GM23338 (cell line): ENCODE data around the gene RAP1GAP. TPM values are rescaled to one million over a fixed set of nuclear protein-coding genes. Genes with fewer than 3 reads are reported as not detected.

Experiments
- ATAC-seq: fragments of 200-7000 bp; cut with Tn5 transposase; 3 replicates; pipeline ENCODE4 v1.9.1; 2020
- DNase-seq: peaks from one replicate; pipeline ENCODE4 v3.0.0-alpha.2; 2015; ENCODE audit warnings: low spot score
- H2AFZ ChIP-seq: fragments of 200-600 bp; sonication (generic); 2 replicates; pipeline ENCODE4 v1.8.0; 2016; ENCODE audit warnings: antibody characterized with exemption, mild to moderate bottlenecking, moderate library complexity
- H3F3A ChIP-seq: fragments of 200-600 bp; sonication (generic); replicated peaks from 2 replicates; pipeline ENCODE4 v1.8.0; 2017; ENCODE audit warnings: antibody characterized with exemption, mixed run types, low read depth
- H3K27ac ChIP-seq: fragments of 200-600 bp; sonication (generic); 2 replicates; pipeline ENCODE4 v1.6.1; 2016; ENCODE audit warnings: low read depth
- H3K27me3 ChIP-seq: fragments of 200-600 bp; sonication (generic); 2 replicates; pipeline ENCODE4 v1.8.0; 2016; ENCODE audit warnings: mild to moderate bottlenecking, mixed run types, moderate library complexity; ENCODE audit not compliant: insufficient read depth
- H3K36me3 ChIP-seq: fragments of 200-600 bp; sonication (generic); 2 replicates; pipeline ENCODE4 v1.8.0; 2016; ENCODE audit warnings: mild to moderate bottlenecking; ENCODE audit not compliant: insufficient read depth
- H3K4me1 ChIP-seq: fragments of 200-600 bp; sonication (generic); 2 replicates; pipeline ENCODE4 v1.8.0; 2016; ENCODE audit warnings: mild to moderate bottlenecking, moderate library complexity; ENCODE audit not compliant: insufficient read depth
- H3K4me2 ChIP-seq: fragments of 200-600 bp; sonication (generic); 2 replicates; pipeline ENCODE4 v1.7.1; 2017; ENCODE audit warnings: mixed run types
- H3K4me3 ChIP-seq: fragments of 200-600 bp; sonication (generic); 2 replicates; pipeline ENCODE4 v1.6.1; 2016; ENCODE audit warnings: mixed run types
- H3K79me2 ChIP-seq: fragments of 200-600 bp; sonication (generic); replicated peaks from 2 replicates; pipeline ENCODE4 v1.8.0; 2017; ENCODE audit warnings: mild to moderate bottlenecking; ENCODE audit not compliant: insufficient read depth
- H3K9me2 ChIP-seq: fragments of 200-600 bp; sonication (generic); 2 replicates; pipeline ENCODE4 v1.8.0; 2017; ENCODE audit not compliant: insufficient read depth
- H4K20me1 ChIP-seq: fragments of 200-600 bp; sonication (generic); replicated peaks from 2 replicates; pipeline ENCODE4 v1.8.0; 2017; ENCODE audit warnings: mild to moderate bottlenecking; ENCODE audit not compliant: insufficient read depth
- H3K27ac Mint-ChIP-seq: 2 replicates; pipeline ENCODE4 v1.8.0; 2020; ENCODE audit warnings: inconsistent platforms, mild to moderate bottlenecking, moderate library complexity, mixed read lengths
- H3K27me3 Mint-ChIP-seq: 3 replicates; pipeline ENCODE4 v1.8.0; 2022; ENCODE audit warnings: low read depth, mild to moderate bottlenecking, moderate library complexity, mixed read lengths, inconsistent platforms; ENCODE audit not compliant: insufficient read depth, poor library complexity
- H3K36me3 Mint-ChIP-seq: 3 replicates; pipeline ENCODE4 v1.8.0; 2021; ENCODE audit warnings: low read depth, mild to moderate bottlenecking, inconsistent platforms, moderate library complexity, mixed read lengths
- H3K4me1 Mint-ChIP-seq: 3 replicates; pipeline ENCODE4 v1.8.0; 2020; ENCODE audit warnings: mild to moderate bottlenecking, inconsistent platforms, mixed read lengths
- H3K4me3 Mint-ChIP-seq: 3 replicates; pipeline ENCODE4 v1.8.0; 2021; ENCODE audit warnings: moderate library complexity, mild to moderate bottlenecking, inconsistent platforms, mixed read lengths
- H3K9me3 Mint-ChIP-seq: 3 replicates; pipeline ENCODE4 v1.8.0; 2020; ENCODE audit warnings: moderate library complexity, mild to moderate bottlenecking, inconsistent platforms, mixed read lengths
- CREB1 ChIP-seq: fragments of 250-450 bp; sonication (Bioruptor Pico); IDR thresholded peaks from 2 replicates; pipeline ENCODE4 v1.5.0; 2020; ENCODE audit warnings: low read depth, mild to moderate bottlenecking, moderate library complexity
- ETS1 ChIP-seq: IDR thresholded peaks from 2 replicates; pipeline ENCODE4 v1.6.1; 2016; ENCODE audit warnings: antibody characterized with exemption
- EZH2 ChIP-seq: fragments of 200-600 bp; sonication (generic); IDR thresholded peaks from one replicate; pipeline ENCODE4 v1.8.0; 2017; ENCODE audit warnings: antibody characterized with exemption, mild to moderate bottlenecking, low read depth; ENCODE audit not compliant: unreplicated experiment
- STAT1 ChIP-seq: IDR thresholded peaks from one replicate; pipeline ENCODE4 v1.6.1; 2016; ENCODE audit warnings: antibody characterized with exemption; ENCODE audit not compliant: unreplicated experiment
- ZNF462 ChIP-seq: fragments of 250-450 bp; sonication (Bioruptor Pico); IDR thresholded peaks from 2 replicates; pipeline ENCODE4 v1.5.0; 2020; ENCODE audit warnings: mild to moderate bottlenecking, moderate library complexity
- polyA plus RNA-seq: library from polyadenylated mRNA; unstranded; fragments of >200 nt; fragmentation: Nextera tagmentation; extraction: Ambion mirVana; gene quantifications from 2 replicates; pipeline ENCODE4 v1.2.1, GENCODE V29; 2016
- total RNA-seq: library from RNA; depleted of rRNA; stranded (reverse); fragments of >200 nt; shearing (Covaris generic); gene quantifications from 2 replicates; pipeline ENCODE4 v1.2.3, GENCODE V29; 2014

The RAP1GAP gene
- total and polyA plus RNA-seq, 2 experiments from 2014 or later, result 4.3 to 6.6 TPM

- H3K27ac ChIP-seq, result no peak overlapping the region
- no peaks in the 10 kb centered on the region for H4K20me1 ChIP-seq
- TF ChIP-seq CREB1 (CRISPR knock-in tag) (no peak), ETS1 (no peak), STAT1 (no peak), EZH2 (no peak), ZNF462 (CRISPR knock-in tag) (no peak)
- H3K27me3 Mint-ChIP-seq, result peaks cover 5% of the 10 kb centered on the region
- H3K4me1 Mint-ChIP-seq, result no peaks in the 10 kb centered on the region; the same call in 2 of the 3 replicates
- DNase-seq, result no peak
- H3K79me2 ChIP-seq, result no peaks in the 10 kb centered on the region
- no peak for ATAC-seq
- no peak overlapping the region for H2AFZ ChIP-seq
- no peak overlapping the region for H3K4me3 ChIP-seq
- H3F3A ChIP-seq, result no peaks in the 10 kb centered on the region
- no peak overlapping the region for H3K4me3 Mint-ChIP-seq
- H3K36me3 Mint-ChIP-seq, result peaks cover 19% of the 10 kb centered on the region
- H3K36me3 ChIP-seq, result no peaks in the 10 kb centered on the region
- no peaks in the 10 kb centered on the region for H3K27me3 ChIP-seq
- no peaks in the 10 kb centered on the region for H3K4me1 ChIP-seq
- no peaks in the 10 kb centered on the region; the same call in 2 of the 3 replicates for H3K9me3 Mint-ChIP-seq
- H3K27ac Mint-ChIP-seq, result no peak overlapping the region
- H3K4me2 ChIP-seq, result no peak overlapping the region
- H3K9me2 ChIP-seq, result no peaks in the 10 kb centered on the region
These were observed 106.3 kb downstream of the RAP1GAP start for GRCh38 chr1:21562896-21563295.
